ENCODE measurements around the gene KCNMB1.

DNA sequence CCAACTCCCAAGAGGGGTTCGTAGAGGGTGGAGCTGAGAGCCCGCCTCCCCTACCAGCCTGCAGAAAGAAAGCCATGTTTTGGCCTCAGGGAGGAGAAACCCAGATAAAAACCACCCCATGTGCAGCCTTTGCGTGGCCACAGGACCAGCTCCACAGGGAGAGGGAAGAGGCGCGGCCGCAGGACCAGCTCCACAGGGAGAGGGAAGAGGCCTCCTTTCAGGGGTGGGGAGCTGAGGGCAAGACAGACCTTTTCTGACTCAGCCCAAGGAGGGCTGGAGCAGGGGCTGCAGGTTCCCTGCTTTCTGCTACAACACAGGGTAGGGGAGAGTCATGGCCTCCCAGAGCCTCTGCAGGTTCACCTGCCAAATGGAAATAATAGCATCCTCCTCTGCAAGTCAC is 37.6 kb upstream of the KCNMB1 start:
- TF ChIP-seq EZH2phosphoT487 (IDR thresholded peaks at IDR 0.05; ENCODE audit: low read length): no peak
- no peak for TF ChIP-seq EZH2 (optimal IDR thresholded peaks at IDR 0.05; ENCODE audit: low read depth, low read length)

Data from MM.1S (cell line).